NB4 (cell line): ENCODE results near the gene NAALADL2.
"Not testable (repeated sequence)": the region's sequence is repeated elsewhere in the genome, so short reads cannot be mapped to it uniquely, and the experiment has no call there.

Source experiments
- POLR2A ChIP-seq: IDR thresholded peaks from 2 replicates; pipeline ENCODE4 v1.6.1; 2011; ENCODE audit warnings: mild to moderate bottlenecking; ENCODE audit not compliant: insufficient read length; ENCODE audit errors: extremely low read depth
- TF ChIP-seq, protein P1 (sequence below): IDR thresholded peaks from one replicate; pipeline ENCODE4 v1.5.1; 2012; ENCODE audit warnings: low read depth, low read length

- TF ChIP-seq, protein P1, sequence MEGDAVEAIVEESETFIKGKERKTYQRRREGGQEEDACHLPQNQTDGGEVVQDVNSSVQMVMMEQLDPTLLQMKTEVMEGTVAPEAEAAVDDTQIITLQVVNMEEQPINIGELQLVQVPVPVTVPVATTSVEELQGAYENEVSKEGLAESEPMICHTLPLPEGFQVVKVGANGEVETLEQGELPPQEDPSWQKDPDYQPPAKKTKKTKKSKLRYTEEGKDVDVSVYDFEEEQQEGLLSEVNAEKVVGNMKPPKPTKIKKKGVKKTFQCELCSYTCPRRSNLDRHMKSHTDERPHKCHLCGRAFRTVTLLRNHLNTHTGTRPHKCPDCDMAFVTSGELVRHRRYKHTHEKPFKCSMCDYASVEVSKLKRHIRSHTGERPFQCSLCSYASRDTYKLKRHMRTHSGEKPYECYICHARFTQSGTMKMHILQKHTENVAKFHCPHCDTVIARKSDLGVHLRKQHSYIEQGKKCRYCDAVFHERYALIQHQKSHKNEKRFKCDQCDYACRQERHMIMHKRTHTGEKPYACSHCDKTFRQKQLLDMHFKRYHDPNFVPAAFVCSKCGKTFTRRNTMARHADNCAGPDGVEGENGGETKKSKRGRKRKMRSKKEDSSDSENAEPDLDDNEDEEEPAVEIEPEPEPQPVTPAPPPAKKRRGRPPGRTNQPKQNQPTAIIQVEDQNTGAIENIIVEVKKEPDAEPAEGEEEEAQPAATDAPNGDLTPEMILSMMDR = not testable (repeated sequence)
- TF ChIP-seq POLR2A = not testable (repeated sequence)
These were observed 966.0 kb downstream of the NAALADL2 start for GRCh38 chr3:175825016-175825580.
